ENCODE data around the gene AGR2.
"Not testable (repeated sequence)": the region's sequence is repeated elsewhere in the genome, so short reads cannot be mapped to it uniquely, and the experiment has no call there.

Gene AGR2

DNA sequence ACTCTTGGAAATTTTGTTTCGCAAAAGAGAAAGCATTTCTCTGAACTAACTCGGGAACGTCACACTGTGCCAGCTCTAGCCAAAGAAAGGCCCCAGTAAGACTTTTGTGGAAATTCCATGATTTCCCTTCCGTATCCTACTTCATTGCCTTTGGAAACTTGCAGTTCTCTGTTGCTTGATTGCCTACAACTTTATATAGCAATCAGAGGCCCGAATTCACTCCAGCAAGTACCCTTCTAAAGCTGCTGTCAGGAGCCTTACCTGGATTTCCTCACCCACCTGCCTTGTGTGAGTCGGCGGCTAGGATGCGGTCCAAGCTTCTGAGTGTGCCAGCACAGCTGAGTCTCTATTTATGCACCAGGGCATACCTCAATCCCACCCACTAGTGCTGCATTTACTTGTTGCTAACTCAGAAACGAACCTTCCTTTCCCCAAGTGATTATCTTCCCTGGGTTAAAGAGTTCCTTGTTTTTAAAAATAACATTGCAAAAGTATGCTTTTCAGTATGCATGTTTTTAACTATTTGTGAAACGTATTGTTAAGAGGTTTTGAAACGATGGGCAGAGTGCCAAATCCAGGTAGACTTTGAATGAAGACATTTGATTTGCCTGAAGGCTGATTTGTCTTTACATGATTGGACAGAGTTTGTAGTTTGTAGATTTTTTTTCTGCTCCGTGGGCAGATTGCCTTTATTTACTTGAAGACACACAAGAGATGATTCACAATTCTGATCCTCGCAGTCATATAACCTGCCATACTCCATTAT is at the start of gene AGR2:
AGR2 (minus strand) TSS at position 326 of the 766 bp plus-strand sequence. CDS start 3,203 bp downstream, outside the sequence.
- no peak for FAIRE-seq

- FAIRE-seq: not testable (repeated sequence)
Measured at GRCh38 chr7:16853189-16853588, 48.4 kb upstream of the AGR2 start.

GRCh38 chr7:16851829-16852228 is 47.0 kb upstream of the AGR2 start:
- FAIRE-seq: no peak

- FAIRE-seq: no peak
Measured at GRCh38 chr7:16850614-16851466, 46.0 kb upstream of the AGR2 start.

- no peak for FAIRE-seq
Measured at GRCh38 chr7:16849296-16850148, 44.7 kb upstream of the AGR2 start.

- FAIRE-seq: no peak
Measured at GRCh38 chr7:16847381-16847860, 42.6 kb upstream of the AGR2 start.

- FAIRE-seq: no peak
Measured at GRCh38 chr7:16846601-16847165, 41.9 kb upstream of the AGR2 start.

DNA sequence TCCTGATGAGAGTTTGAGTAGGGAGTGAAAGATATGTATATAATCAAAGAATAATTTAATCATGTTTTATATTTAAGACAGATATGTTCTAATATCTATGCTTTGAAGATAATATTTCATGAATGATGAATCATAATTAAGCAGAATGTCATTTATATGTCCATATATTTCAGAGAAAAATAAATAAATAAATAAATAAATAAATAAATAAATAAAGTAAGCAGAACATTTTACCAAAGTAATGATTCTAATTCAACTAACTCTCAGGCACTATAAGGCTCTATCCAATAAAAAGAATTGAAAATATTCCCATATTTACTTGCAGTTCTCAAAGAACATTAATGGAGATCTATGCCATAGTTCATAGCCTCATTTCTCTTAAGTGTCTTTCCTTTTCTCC is 40.9 kb upstream of the AGR2 start:
- no peak for FAIRE-seq

- no peak for FAIRE-seq
Measured at GRCh38 chr7:16841681-16842080, 36.9 kb upstream of the AGR2 start.

GRCh38 chr7:16840094-16840493 is 35.3 kb upstream of the AGR2 start:
- no peak for FAIRE-seq

DNA sequence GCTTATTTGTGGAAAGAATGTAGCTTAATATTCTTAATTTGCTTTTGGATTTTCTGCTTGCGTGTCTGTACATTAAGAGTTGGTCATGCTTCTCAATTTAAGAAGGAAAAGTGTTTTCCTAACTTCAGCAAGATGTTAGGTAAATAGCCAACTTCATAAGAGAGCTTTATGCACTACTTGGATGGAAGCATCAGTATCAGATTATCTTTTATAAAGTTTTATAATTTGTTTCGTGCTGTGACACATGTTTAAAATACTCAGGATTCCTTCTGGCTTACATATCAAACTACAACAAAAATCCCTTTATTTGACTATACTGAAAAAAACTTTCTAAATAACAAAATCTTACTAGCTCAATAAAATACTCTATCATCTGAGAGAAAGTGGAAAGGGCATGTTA is 34.8 kb upstream of the AGR2 start:
- no peak for FAIRE-seq

GRCh38 chr7:16838891-16839290 is 34.1 kb upstream of the AGR2 start:
- FAIRE-seq: no peak

- FAIRE-seq: no peak
Measured at GRCh38 chr7:16838386-16838785, 33.6 kb upstream of the AGR2 start.

GRCh38 chr7:16836481-16836880 is 31.7 kb upstream of the AGR2 start:
- no peak for FAIRE-seq

DNA sequence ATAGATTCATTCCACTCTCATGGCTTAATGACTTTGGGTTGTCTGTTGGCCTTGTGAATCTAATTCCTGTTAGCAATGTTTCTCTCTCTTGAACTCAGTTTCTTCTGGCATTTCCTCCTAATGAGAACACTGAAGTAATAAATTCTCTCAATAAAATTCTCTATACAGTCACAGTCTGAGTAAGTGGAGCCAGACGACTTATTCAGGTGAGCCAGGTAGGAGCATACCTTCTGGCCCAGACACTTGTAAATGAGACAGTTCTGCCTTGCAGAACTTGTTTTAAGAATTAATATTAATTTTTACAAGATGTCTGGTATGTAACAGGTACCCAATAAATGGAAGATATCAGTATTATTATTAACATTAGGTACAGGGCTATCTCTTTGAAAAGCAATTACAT is 28.6 kb upstream of the AGR2 start:
- no peak for FAIRE-seq

DNA sequence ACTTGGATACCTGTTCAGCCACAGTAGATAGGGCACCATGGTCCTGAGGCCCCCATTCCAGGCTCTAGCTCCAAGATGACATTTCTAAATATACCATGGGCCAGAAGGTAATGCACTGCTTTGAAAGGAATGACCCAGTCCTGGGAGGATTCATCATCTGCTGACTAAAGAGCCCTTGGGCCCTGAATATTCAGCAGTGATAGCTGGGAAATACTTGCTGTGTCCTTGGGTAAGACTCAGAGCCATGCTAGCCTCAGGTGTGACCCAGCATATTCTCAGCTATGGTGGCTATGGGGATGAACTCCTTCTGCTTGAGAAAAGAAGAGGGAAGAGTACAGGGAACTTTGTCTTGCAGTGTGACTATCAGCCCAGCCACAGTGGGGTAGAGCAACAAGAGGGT is 21.3 kb upstream of the AGR2 start:
- no peak for FAIRE-seq

DNA sequence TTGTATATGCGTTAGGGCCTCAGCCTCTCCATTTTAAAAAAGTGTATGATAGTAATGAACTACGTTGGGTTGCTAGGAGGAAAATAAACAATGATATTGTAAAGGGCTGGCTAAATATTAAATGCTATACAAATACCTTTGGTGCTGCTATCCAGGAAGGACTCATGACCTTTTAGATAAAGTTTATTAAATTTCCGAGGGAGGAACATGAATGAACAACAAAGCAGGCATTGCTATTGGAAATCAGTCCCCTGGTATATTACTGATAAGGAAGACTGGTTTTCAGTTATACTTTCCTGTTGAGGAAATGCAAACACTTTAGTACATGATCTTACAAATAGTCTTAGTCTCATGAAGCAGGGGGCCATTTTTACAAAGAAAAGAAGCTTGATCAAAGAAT is 17.2 kb upstream of the AGR2 start:
- FAIRE-seq: no peak

DNA sequence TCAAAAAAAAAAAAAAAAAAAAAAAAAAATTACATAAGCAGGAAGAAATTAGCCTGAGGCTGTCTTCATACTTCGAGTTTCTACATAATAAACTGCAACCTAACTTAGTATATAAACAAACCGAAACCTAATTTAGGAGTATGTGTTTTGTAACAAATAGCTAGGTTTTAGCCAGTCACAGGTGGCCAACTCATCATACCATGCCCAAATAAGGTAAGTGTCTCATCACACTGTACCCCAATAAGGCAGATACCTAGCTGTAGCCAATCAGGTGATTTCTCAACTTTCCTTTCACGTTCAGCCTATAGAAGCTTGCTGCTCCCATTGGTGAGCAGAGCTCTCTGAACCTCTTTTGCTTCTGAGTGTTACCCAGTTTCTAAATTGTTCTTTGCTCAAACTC is 13.9 kb upstream of the AGR2 start:
- no peak for FAIRE-seq

DNA sequence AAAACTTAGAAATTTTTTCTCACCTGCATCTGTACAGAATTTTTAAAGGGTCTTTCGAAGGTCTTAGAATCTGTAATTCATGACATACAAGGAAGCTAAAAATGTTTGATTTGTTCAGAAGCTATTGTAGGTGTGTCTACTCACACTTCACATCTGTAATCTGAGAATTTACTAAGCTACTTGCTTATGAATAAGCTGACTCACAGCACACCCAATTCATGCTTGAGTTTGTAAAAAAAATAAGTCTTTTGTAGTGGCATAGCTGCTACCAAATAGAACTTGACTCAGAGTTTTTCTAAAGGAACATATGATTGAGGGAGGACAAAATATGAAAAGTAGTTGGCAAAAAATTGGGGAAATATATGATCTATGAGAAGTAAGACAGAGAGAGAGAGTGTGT is 12.7 kb upstream of the AGR2 start:
- FAIRE-seq: no peak

DNA sequence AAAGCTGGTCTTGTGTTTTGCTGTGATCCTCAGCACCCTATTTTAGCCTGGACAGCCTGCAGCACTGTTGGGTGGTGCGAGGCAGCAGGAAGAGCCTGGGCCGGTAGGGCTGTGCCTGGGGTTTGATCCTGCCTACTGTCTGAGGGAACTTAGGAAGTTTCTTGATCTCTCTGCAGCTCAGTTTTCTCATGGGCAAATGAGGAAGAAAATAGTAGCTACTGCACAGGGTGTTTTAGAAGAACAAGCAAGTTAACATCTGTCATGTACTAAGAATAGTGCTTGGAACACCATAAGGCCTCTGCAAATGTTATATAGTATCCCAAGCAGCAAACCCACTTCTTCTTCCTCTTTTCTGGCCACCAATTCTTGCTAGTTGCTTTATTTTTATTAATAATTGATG is 12.0 kb upstream of the AGR2 start:
- FAIRE-seq: no peak

GRCh38 chr7:16815001-16815400 is 10.2 kb upstream of the AGR2 start:
- FAIRE-seq: no peak

DNA sequence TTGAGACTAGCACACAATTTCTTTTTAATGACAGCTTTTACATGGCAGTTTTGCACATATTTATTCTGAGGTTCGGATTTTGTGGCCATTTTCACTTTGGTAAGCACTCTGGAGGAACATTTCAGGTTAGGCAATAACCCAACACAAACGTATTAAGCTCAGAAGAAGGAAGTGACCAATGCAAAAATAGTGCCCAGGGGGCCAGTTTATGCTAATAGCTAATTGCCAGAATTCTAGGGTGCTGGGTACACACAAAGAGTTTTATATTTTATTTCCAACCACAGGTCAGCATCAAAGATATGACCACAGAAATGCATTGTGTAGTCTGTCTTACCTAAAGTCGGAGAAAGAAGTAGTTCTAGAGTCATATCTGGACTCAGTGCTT is 8.4 kb upstream of the AGR2 start:
- FAIRE-seq: no peak
